ENCODE data around the gene PRKAR1B. TPM values are rescaled to one million over a fixed set of nuclear protein-coding genes. Genes with fewer than 3 reads are reported as not detected.

The PRKAR1B gene
- total RNA-seq, 1 experiment from 2014 or later: 43.3 TPM

DNA sequence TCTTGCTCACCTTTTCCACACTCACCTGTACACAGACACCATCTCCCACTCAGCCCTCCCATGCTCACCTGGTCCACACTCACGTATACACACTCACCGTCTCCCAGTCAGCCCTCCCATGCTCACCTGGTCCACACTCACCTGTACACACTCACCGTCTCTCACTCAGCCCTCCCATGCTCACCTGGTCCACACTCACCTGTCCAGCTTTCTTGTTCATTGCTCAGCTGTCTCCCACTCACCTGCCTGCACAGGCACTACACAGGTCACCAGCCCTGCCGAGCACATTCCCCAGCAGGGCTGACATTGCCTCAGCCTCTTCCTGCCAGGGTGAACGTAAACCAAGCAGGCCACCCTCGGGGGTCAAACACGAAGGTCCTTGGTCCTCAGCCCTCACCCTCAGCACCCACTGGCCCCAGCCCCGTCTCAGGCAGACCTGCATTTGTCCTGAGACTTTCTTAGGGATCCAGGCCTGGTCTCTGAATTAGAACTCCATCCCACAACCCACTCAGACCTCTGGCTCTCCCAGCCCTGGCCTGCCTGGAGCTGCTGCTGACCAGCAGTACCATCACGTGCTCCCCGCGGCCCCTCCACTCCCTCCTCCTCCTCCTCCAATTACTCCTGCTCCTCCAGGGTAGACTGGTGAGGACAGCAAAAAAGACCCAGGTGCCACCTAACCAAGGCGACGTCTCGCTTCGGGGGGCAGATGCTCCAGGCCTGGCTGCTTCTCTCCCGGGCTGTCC is 13.4 kb downstream of the PRKAR1B start:
- H3K18ac ChIP-seq (ENCODE audit: insufficient read length, low read depth, low read length): no peak overlapping the region
- H3K27ac Mint-ChIP-seq: peak overlapping the region; percentile 41 to 67 (median 66); a peak in 3 of 7 replicates
- no peak overlapping the region for H4K5ac ChIP-seq (ENCODE audit: insufficient read length, low read depth, low read length)
- H3K23me2 ChIP-seq (ENCODE audit: insufficient read length, low read depth, low read length, poor library complexity, severe bottlenecking): peaks cover 3% of the 10 kb centered on the region
- H3K79me1 ChIP-seq (ENCODE audit: insufficient read depth, low read depth, low read length, poor library complexity, severe bottlenecking): peaks cover 8% of the 10 kb centered on the region
- no peak overlapping the region for H4K8ac ChIP-seq (replicated peaks; ENCODE audit: insufficient read length, low read depth, low read length)
- H3K4me2 ChIP-seq (ENCODE audit: insufficient read depth, insufficient read length, low read length): no peak overlapping the region
- no peak for DNase-seq
- H3K23ac ChIP-seq (ENCODE audit: insufficient read length, low read depth, low read length): no peak overlapping the region
- no peak overlapping the region for H3K14ac ChIP-seq (ENCODE audit: insufficient read depth, low read length)
- H2AFZ ChIP-seq (ENCODE audit: low read length): no peak overlapping the region
- H3K27ac ChIP-seq (ENCODE audit: insufficient read length, low read depth, low read length): no peak overlapping the region
- H2BK20ac ChIP-seq (ENCODE audit: low read depth, low read length, poor library complexity, severe bottlenecking): no peak overlapping the region
- no peaks in the 10 kb centered on the region for H3K4me1 ChIP-seq (ENCODE audit: insufficient read depth, low read length)
- no peak overlapping the region for H3K4ac ChIP-seq (ENCODE audit: low read depth, low read length)
- no peak overlapping the region for H2AK5ac ChIP-seq (ENCODE audit: insufficient read length, low read length)
- no peak overlapping the region for H3K9ac ChIP-seq (ENCODE audit: extremely low read depth, insufficient read length, low read length)
- peaks cover 0 to 3% of the 10 kb centered on the region in 2 experiments; a peak in 3 of 5 replicates for H3K9me3 Mint-ChIP-seq
- peaks cover 4% of the 10 kb centered on the region for H3K27me3 Mint-ChIP-seq (ENCODE audit: low read depth)
- no peaks in the 10 kb centered on the region for H3K27me3 ChIP-seq (ENCODE audit: insufficient read depth, low read length)
- H3K9me3 ChIP-seq (ENCODE audit: control insufficient read depth, low read depth, low read length): no peaks in the 10 kb centered on the region
- H3K36me3 Mint-ChIP-seq (ENCODE audit: insufficient read depth in 1 of 3, low read depth in 3 of 3): peaks cover 13 to 25% (median 16%) of the 10 kb centered on the region in 3 experiments
- H4K20me1 ChIP-seq (ENCODE audit: control insufficient read depth, insufficient read depth, insufficient read length): no peaks in the 10 kb centered on the region
- H3K4me3 Mint-ChIP-seq: peak overlapping the region; percentile 4 to 57; a peak in 3 of 5 replicates
- no peak overlapping the region for H3T11ph ChIP-seq (ENCODE audit: low read length)
- peaks cover 5 to 17% of the 10 kb centered on the region in 2 experiments for H3K4me1 Mint-ChIP-seq
- H2BK5ac ChIP-seq (ENCODE audit: insufficient read length, low read length): no peak overlapping the region
- no peak overlapping the region for H2BK15ac ChIP-seq (ENCODE audit: low read depth, low read length)
- no peaks in the 10 kb centered on the region; the same call in 1 of the 2 replicates for H3K79me2 ChIP-seq (ENCODE audit: insufficient read depth, low read length)
- H2BK12ac ChIP-seq (ENCODE audit: insufficient read length, low read depth, low read length): no peak overlapping the region
- no CpG with 5 or more reads among the region's 16 CpGs for WGBS (ENCODE audit: extremely low coverage, insufficient read length, low lambda C conversion rate)
- TF ChIP-seq, protein P1, sequence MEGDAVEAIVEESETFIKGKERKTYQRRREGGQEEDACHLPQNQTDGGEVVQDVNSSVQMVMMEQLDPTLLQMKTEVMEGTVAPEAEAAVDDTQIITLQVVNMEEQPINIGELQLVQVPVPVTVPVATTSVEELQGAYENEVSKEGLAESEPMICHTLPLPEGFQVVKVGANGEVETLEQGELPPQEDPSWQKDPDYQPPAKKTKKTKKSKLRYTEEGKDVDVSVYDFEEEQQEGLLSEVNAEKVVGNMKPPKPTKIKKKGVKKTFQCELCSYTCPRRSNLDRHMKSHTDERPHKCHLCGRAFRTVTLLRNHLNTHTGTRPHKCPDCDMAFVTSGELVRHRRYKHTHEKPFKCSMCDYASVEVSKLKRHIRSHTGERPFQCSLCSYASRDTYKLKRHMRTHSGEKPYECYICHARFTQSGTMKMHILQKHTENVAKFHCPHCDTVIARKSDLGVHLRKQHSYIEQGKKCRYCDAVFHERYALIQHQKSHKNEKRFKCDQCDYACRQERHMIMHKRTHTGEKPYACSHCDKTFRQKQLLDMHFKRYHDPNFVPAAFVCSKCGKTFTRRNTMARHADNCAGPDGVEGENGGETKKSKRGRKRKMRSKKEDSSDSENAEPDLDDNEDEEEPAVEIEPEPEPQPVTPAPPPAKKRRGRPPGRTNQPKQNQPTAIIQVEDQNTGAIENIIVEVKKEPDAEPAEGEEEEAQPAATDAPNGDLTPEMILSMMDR (conservative IDR thresholded peaks at IDR 0.05): no peak
- no peak overlapping the region for H2BK120ac ChIP-seq (ENCODE audit: low read depth, low read length, poor library complexity, severe bottlenecking)
- H3K56ac ChIP-seq (ENCODE audit: insufficient read length, low read depth, low read length): no peak overlapping the region
- no peak overlapping the region for H4K91ac ChIP-seq (ENCODE audit: insufficient read length, low read depth, low read length)
